ENCODE measurements around the gene KASH5.
A peak's percentile ranks its signal among the peaks of the same experiment; 100 is the strongest.
"Not testable (repeated sequence)": the region's sequence is repeated elsewhere in the genome, so short reads cannot be mapped to it uniquely, and the experiment has no call there.

Gene KASH5

GRCh38 chr19:49451430-49452181, 63.6 kb downstream of the KASH5 start, which contains the start of gene PIH1D1:
Gene PIH1D1, minus strand, starts transcription at chr19:49451814. Its CDS starts 240 bp downstream, at chr19:49451574.
- Histone ChIP-seq H3K4me1 (peaks cover 66% of the 10 kb centered on the region), H3K36me3 (peaks cover 41% of the 10 kb centered on the region), H3K9me3 (no peaks in the 10 kb centered on the region), H4K20me1 (peaks cover 8% of the 10 kb centered on the region), H3K4me2 (peak within 1 kb of the TSS; percentile 90), H3K4me3 (peak within 1 kb of the TSS; percentile 93), H3K9ac (peak within 1 kb of the TSS; percentile 97), H3K27ac (peak within 1 kb of the TSS; percentile 96), H3K27me3 (no peaks in the 10 kb centered on the region)
- no peak for TF ChIP-seq Cebpa-rat (IDR thresholded peaks at IDR 0.05)

- Histone ChIP-seq H3K4me3 (peak within 1 kb of the TSS; percentile 93), H3K4me1 (peaks cover 59% of the 10 kb centered on the region)
Observed at GRCh38 chr19:49453013-49453756, 65.1 kb downstream of the KASH5 start, which contains the start of gene ALDH16A1. Gene ALDH16A1, plus strand, starts transcription at chr19:49453225. Its CDS starts 107 bp downstream, at chr19:49453332.

DNA sequence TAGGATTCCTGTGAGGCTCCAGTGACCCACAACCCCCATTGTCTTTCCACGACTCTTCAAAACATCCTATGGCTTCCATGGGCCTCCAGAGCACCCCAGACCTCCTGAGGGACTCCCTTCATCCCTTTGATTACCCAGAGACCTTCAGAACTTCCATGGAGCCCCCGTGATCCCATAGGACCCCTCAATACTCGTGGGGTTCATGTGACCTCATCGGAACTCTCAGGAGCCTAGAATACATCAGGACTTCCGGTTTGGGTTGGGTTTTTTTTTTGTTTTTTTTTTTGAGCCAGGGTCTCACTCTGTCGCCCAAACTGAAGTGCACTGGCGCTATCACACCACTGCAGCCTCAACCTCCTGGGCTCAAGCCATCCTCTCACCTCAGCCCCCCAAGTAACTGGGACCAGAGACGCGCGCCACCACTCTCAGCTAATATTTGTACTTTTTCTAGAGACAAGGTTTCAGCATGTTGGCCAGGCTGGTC, 65.8 kb downstream of the KASH5 start:
- H4K20me1 ChIP-seq, result no peaks in the 10 kb centered on the region
- no peaks in the 10 kb centered on the region for H3K9me3 ChIP-seq
- H3K27ac ChIP-seq, result peak overlapping the region; percentile 95
- peaks cover 59% of the 10 kb centered on the region for H3K4me1 ChIP-seq
- peak overlapping the region; percentile 88 for H3K9ac ChIP-seq
- H3K36me3 ChIP-seq, result peaks cover 24% of the 10 kb centered on the region
- H3K4me2 ChIP-seq, result peak overlapping the region; percentile 82
- H3K4me3 ChIP-seq, result peak overlapping the region; percentile 93
- H3K27me3 ChIP-seq, result no peaks in the 10 kb centered on the region
- TF ChIP-seq Cebpa-rat (IDR thresholded peaks at IDR 0.05), result no peak

More at GRCh38 chr19:49453013-49453756, 65.1 kb downstream of the KASH5 start, which contains the start of gene ALDH16A1:
- no peaks in the 10 kb centered on the region for H3K9me3 ChIP-seq
- H3K36me3 ChIP-seq, result peaks cover 30% of the 10 kb centered on the region
- no peak for TF ChIP-seq Cebpa-rat (IDR thresholded peaks at IDR 0.05)
- peak within 1 kb of the TSS; percentile 88 for H3K9ac ChIP-seq
- no peaks in the 10 kb centered on the region; the same call in 1 of the 2 replicates for H4K20me1 ChIP-seq
- H3K27me3 ChIP-seq, result no peaks in the 10 kb centered on the region
- peak within 1 kb of the TSS; percentile 95 for H3K27ac ChIP-seq
- H3K4me2 ChIP-seq, result peak within 1 kb of the TSS; percentile 82

- no peak overlapping the region for H3K4me2 ChIP-seq
- H3K9me3 ChIP-seq, result no peaks in the 10 kb centered on the region
Observed at GRCh38 chr19:49455773-49456172, 67.7 kb downstream of the KASH5 start.

GRCh38 chr19:49456326-49456725, 68.3 kb downstream of the KASH5 start:
- no peak overlapping the region for H3K4me2 ChIP-seq
- no peak overlapping the region for H3K27ac ChIP-seq

More at GRCh38 chr19:49455773-49456172, 67.7 kb downstream of the KASH5 start:
- no peak for TF ChIP-seq Cebpa-rat (IDR thresholded peaks at IDR 0.05)
- H4K20me1 ChIP-seq, result no peaks in the 10 kb centered on the region
- H3K9ac ChIP-seq, result no peak overlapping the region
- H3K4me3 ChIP-seq, result no peak overlapping the region
- H3K36me3 ChIP-seq, result peaks cover 28% of the 10 kb centered on the region
- no peak overlapping the region for H3K27ac ChIP-seq
- peaks cover 51% of the 10 kb centered on the region for H3K4me1 ChIP-seq
- no peaks in the 10 kb centered on the region for H3K27me3 ChIP-seq

GRCh38 chr19:49458567-49458903, 70.5 kb downstream of the KASH5 start:
- H3K4me3 ChIP-seq, result no peak overlapping the region
- no peaks in the 10 kb centered on the region for H4K20me1 ChIP-seq
- no peaks in the 10 kb centered on the region for H3K9me3 ChIP-seq
- TF ChIP-seq Cebpa-rat (IDR thresholded peaks at IDR 0.05), result no peak
- peak overlapping the region; percentile 84 for H3K4me2 ChIP-seq
- H3K4me1 ChIP-seq, result peaks cover 39% of the 10 kb centered on the region
- H3K27me3 ChIP-seq, result no peaks in the 10 kb centered on the region
- H3K27ac ChIP-seq, result peak overlapping the region; percentile 77
- peaks cover 44% of the 10 kb centered on the region for H3K36me3 ChIP-seq
- peak overlapping the region; percentile 65 for H3K9ac ChIP-seq

More at GRCh38 chr19:49456326-49456725, 68.3 kb downstream of the KASH5 start:
- Histone ChIP-seq H3K36me3 (peaks cover 31% of the 10 kb centered on the region), H4K20me1 (no peaks in the 10 kb centered on the region), H3K9ac (no peak overlapping the region), H3K9me3 (no peaks in the 10 kb centered on the region), H3K4me3 (no peak overlapping the region), H3K4me1 (peaks cover 49% of the 10 kb centered on the region), H3K27me3 (no peaks in the 10 kb centered on the region)
- no peak for TF ChIP-seq Cebpa-rat (IDR thresholded peaks at IDR 0.05)

GRCh38 chr19:49459388-49459787, 71.3 kb downstream of the KASH5 start:
- Histone ChIP-seq H3K27ac (peak overlapping the region; percentile 77), H3K9me3 (no peaks in the 10 kb centered on the region), H3K4me2 (peak overlapping the region; percentile 84), H3K27me3 (no peaks in the 10 kb centered on the region), H4K20me1 (no peaks in the 10 kb centered on the region), H3K4me3 (no peak overlapping the region), H3K4me1 (peaks cover 37% of the 10 kb centered on the region), H3K9ac (no peak overlapping the region), H3K36me3 (peaks cover 52% of the 10 kb centered on the region)
- TF ChIP-seq Cebpa-rat (IDR thresholded peaks at IDR 0.05), result no peak

- peaks cover 69% of the 10 kb centered on the region for H3K36me3 ChIP-seq
Observed at GRCh38 chr19:49461130-49461529, 73.1 kb downstream of the KASH5 start.

DNA sequence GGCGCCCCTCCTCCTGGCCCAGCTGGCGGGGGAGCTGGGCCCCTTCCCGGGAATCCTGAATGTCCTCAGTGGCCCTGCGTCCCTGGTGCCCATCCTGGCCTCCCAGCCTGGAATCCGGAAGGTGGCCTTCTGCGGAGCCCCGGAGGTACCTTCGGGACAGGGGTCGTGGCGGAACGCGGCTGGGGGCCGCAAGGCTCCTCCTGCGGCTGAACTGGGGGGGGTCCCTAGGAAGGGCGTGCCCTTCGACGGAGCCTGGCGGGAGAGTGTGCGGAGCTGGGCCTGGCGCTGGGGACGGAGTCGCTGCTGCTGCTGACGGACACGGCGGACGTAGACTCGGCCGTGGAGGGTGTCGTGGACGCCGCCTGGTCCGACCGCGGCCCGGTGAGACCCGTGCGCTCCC, 73.6 kb downstream of the KASH5 start:
- Histone ChIP-seq H3K9me3 (no peaks in the 10 kb centered on the region), H3K9ac (no peak overlapping the region), H3K4me3 (no peak overlapping the region), H4K20me1 (no peaks in the 10 kb centered on the region), H3K27ac (no peak overlapping the region), H3K27me3 (no peaks in the 10 kb centered on the region), H3K36me3 (peaks cover 67% of the 10 kb centered on the region), H3K4me1 (peaks cover 31% of the 10 kb centered on the region), H3K4me2 (no peak overlapping the region)
- no peak for TF ChIP-seq Cebpa-rat (IDR thresholded peaks at IDR 0.05)

More at GRCh38 chr19:49461130-49461529, 73.1 kb downstream of the KASH5 start:
- H3K9me3 ChIP-seq, H3K27me3 ChIP-seq, H4K20me1 ChIP-seq, H3K9ac ChIP-seq, H3K4me2 ChIP-seq, H3K4me3 ChIP-seq, H3K27ac ChIP-seq: not testable (repeated sequence)
- peaks cover 31% of the 10 kb centered on the region for H3K4me1 ChIP-seq

All from BLaER1 (cell line).